C4-2B (cell line): ENCODE measurements around the gene ANTXRL.
"Not testable (repeated sequence)": the region's sequence is repeated elsewhere in the genome, so short reads cannot be mapped to it uniquely, and the experiment has no call there.

Source experiments
- ZFX ChIP-seq: fragments of 450-650 bp; IDR thresholded peaks from 2 replicates; pipeline ENCODE4 v1.6.1; 2017
- TF ChIP-seq, protein P1 (sequence below): fragments of 450-650 bp; conservative IDR thresholded peaks from 2 replicates; pipeline ENCODE4 v1.5.1; 2017; ENCODE audit warnings: mild to moderate bottlenecking

- TF ChIP-seq ZFX = not testable (repeated sequence)
- TF ChIP-seq, protein P1, sequence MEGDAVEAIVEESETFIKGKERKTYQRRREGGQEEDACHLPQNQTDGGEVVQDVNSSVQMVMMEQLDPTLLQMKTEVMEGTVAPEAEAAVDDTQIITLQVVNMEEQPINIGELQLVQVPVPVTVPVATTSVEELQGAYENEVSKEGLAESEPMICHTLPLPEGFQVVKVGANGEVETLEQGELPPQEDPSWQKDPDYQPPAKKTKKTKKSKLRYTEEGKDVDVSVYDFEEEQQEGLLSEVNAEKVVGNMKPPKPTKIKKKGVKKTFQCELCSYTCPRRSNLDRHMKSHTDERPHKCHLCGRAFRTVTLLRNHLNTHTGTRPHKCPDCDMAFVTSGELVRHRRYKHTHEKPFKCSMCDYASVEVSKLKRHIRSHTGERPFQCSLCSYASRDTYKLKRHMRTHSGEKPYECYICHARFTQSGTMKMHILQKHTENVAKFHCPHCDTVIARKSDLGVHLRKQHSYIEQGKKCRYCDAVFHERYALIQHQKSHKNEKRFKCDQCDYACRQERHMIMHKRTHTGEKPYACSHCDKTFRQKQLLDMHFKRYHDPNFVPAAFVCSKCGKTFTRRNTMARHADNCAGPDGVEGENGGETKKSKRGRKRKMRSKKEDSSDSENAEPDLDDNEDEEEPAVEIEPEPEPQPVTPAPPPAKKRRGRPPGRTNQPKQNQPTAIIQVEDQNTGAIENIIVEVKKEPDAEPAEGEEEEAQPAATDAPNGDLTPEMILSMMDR = not testable (repeated sequence)
Measured at GRCh38 chr10:46265566-46266305, 21.1 kb upstream of the ANTXRL start.
